Measurements from ENCODE around the gene DYSF. TPM values are rescaled to one million over a fixed set of nuclear protein-coding genes. Genes with fewer than 3 reads are reported as not detected.

The DYSF gene
- total and polyA plus RNA-seq, 9 donors: 2.3 to 16.5 (median 5.1) TPM

DNA sequence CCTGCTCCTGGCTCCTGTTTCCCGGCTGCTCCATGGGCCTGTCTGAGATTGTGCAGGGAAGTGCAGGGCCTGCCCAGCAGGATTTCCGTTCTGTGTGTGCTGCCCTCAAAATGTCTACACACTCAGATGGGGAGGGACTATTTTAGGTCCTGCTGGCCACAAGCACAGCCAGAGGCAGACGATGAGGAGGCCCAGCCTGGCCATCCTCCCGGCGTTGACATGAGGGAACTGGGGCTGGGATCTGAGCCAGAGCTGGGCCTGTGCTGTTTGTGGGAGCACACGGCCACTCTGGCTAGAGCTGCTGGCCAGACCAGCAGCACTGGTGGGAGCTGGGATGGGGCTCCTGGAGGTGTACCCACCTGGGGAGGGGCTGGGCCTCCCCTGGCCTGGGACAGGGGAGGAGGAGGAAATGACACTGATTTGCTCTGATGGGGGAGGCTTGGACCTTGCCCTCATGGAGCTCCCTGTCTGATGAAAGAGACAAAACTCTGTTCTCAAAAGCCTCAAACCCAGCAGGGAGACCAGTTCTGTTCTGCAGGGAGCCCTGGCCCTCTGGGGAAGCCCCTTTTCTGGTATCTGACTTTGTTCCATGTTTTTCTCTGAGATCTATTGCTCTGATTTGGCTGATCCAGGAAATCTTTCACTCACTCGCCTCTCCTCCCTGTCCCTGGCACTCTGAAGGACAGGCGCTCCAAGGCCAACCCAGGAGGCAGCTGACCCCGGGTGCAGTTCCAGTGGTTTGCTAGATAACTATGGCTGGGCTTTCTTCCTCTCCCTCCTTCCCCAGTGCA is 161.8 kb downstream of the DYSF start:
- DNase-seq: peak in 4 of 5 donors; percentile 28 to 63 (median 43)
- intact Hi-C loops (cut with DNase I): no loop called here
- Histone ChIP-seq H3K4me1 (ENCODE audit: insufficient read depth) (peaks cover 5% of the 10 kb centered on the region), H3K27ac (no peak overlapping the region), H3K4me3 (no peak overlapping the region), H3K36me3 (no peaks in the 10 kb centered on the region), H3K27me3 (no peaks in the 10 kb centered on the region), H3K9me3 (no peaks in the 10 kb centered on the region)
- 34 to 39% (median 35%) methylated on average over 7 to 9 of the region's 9 CpGs for WGBS, 3 donors
- TF ChIP-seq EP300 (IDR thresholded peaks at IDR 0.05) (no peak), POLR2A (IDR thresholded peaks at IDR 0.05) (no peak)

DNA sequence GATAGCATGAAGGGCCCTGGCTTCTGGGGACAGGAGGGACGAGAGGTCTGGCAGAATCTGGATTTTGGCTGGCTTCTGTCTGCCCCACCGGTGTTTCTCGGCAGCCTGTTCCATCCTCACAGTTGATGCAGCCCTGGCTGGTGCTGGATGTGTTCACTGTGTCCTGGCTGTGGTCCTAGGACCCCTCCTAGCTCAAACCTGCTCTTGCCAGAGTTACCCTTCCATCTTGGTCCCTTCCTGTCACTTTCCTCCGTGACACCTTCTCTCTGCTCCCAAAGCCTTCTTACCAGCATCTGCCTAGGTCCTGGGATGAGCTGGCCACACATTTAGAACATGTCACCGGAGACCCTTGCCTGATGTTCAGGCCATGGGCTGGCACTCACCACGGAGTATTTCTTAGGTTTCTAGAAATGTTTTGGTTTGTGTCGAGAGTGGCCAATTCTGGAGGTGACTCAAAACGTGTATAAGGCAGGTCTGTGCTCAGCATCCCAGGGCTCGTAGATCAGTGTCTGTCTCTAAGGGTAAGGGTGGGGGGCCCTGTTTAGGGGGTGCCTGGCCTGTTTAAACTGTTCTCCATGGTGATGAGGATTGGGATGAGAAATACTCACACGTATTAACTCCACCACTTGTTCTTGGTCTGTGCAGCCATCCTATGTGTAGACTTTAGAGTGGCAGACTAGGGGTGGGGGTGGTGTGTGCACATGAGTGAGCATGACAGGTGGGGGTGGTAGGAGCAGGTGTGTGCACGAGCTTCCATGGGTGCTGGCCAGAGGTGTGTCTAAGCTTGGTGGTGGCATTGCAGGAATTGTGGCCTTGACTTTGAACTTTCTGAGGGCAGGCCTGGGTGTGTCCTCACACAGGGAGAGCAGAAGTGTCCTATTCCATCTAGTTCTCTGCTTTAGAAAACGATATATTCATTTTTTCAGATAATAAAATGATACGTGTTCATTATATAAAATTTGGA is 162.7 kb downstream of the DYSF start:
- Histone ChIP-seq H3K4me3 (no peak overlapping the region), H3K4me1 (ENCODE audit: insufficient read depth) (peaks cover 5% of the 10 kb centered on the region), H3K27ac (no peak overlapping the region), H3K9me3 (no peaks in the 10 kb centered on the region), H3K36me3 (no peaks in the 10 kb centered on the region), H3K27me3 (no peaks in the 10 kb centered on the region)
- 80 to 83% (median 82%) methylated on average over 13 of the region's 13 CpGs for WGBS, 3 donors
- TF ChIP-seq, protein P1, sequence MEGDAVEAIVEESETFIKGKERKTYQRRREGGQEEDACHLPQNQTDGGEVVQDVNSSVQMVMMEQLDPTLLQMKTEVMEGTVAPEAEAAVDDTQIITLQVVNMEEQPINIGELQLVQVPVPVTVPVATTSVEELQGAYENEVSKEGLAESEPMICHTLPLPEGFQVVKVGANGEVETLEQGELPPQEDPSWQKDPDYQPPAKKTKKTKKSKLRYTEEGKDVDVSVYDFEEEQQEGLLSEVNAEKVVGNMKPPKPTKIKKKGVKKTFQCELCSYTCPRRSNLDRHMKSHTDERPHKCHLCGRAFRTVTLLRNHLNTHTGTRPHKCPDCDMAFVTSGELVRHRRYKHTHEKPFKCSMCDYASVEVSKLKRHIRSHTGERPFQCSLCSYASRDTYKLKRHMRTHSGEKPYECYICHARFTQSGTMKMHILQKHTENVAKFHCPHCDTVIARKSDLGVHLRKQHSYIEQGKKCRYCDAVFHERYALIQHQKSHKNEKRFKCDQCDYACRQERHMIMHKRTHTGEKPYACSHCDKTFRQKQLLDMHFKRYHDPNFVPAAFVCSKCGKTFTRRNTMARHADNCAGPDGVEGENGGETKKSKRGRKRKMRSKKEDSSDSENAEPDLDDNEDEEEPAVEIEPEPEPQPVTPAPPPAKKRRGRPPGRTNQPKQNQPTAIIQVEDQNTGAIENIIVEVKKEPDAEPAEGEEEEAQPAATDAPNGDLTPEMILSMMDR (IDR thresholded peaks at IDR 0.05): no peak
- TF ChIP-seq EP300 (IDR thresholded peaks at IDR 0.05): no peak
- TF ChIP-seq POLR2A (IDR thresholded peaks at IDR 0.05): no peak
- DNase-seq: peak in 1 of 5 donors; percentile 26
- intact Hi-C loops (cut with DNase I): no loop called here

DNA sequence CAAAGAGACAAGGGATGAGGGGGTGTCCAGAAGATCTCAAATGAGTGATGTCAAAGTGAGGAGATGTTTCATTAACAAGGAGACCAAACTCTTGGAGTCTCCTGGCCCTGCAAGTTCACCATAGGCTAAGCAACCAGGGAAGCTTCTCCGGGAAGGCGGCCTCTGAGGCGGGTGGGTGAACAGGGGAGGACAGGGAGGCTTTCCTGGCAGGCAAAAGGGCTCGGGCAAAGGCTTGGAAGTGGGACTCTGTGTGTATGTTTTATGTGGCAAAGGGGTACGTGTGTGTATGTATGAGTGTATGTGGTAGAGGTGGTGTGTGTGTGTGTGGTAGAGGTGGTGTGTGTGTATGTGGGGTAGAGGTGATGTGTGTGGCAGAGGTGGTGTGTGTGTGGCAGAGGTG is 163.9 kb downstream of the DYSF start:
- 95 to 97% (median 96%) methylated on average over 5 of the region's 5 CpGs for WGBS, 3 donors
- H3K27me3 ChIP-seq: no peaks in the 10 kb centered on the region
- H3K27ac ChIP-seq: no peak overlapping the region
- no peak overlapping the region for H3K4me3 ChIP-seq
- no peak for TF ChIP-seq POLR2A (IDR thresholded peaks at IDR 0.05)
- TF ChIP-seq, protein P1 (IDR thresholded peaks at IDR 0.05): no peak
- no peak for TF ChIP-seq EP300 (IDR thresholded peaks at IDR 0.05)
- no peaks in the 10 kb centered on the region for H3K36me3 ChIP-seq
- peaks cover 5% of the 10 kb centered on the region for H3K4me1 ChIP-seq (ENCODE audit: insufficient read depth)
- no peak for DNase-seq
- intact Hi-C loops (cut with DNase I): no loop called here
- no peaks in the 10 kb centered on the region for H3K9me3 ChIP-seq

GRCh38 chr2:71618327-71619113 is 165.2 kb downstream of the DYSF start:
- peak in 1 of 5 donors; percentile 9 for DNase-seq
- Histone ChIP-seq H3K4me1 (ENCODE audit: insufficient read depth) (peaks cover 5% of the 10 kb centered on the region), H3K27ac (no peak overlapping the region), H3K9me3 (no peaks in the 10 kb centered on the region), H3K4me3 (no peak overlapping the region), H3K27me3 (no peaks in the 10 kb centered on the region), H3K36me3 (no peaks in the 10 kb centered on the region)
- intact Hi-C loops (cut with DNase I): no loop called here
- TF ChIP-seq POLR2A (IDR thresholded peaks at IDR 0.05): no peak
- TF ChIP-seq, protein P1 (IDR thresholded peaks at IDR 0.05): no peak
- 52 to 63% (median 52%) methylated on average over 12 of the region's 12 CpGs for WGBS, 3 donors
